OCI-LY7 (cell line): Measurements from ENCODE around the gene MLN. TPM values are rescaled to one million over a fixed set of nuclear protein-coding genes. Genes with fewer than 3 reads are reported as not detected.

Source experiments
- BruUV-seq: library from RNA; stranded (reverse); fragments of 400-500 nt; replicated peaks from 2 replicates; lab custom pipeline; 2021; lab: Mats Ljungman, UMichigan
- CTCF ChIA-PET: fragments of 300-600 bp; sonication (Branson Sonifier 250); formaldehyde crosslinking; loops from one replicate; lab custom pipeline; 2022; ENCODE audit warnings: antibody characterized with exemption; ENCODE audit not compliant: unreplicated experiment; lab: Charles Lee
- POLR2A ChIA-PET: fragments of 300-600 bp; sonication (Branson Sonifier 250); formaldehyde crosslinking; loops from one replicate; lab custom pipeline; 2022; ENCODE audit warnings: antibody characterized with exemption; lab: Charles Lee
- DNase-seq: peaks from one replicate; pipeline ENCODE4 v3.0.0-alpha.2; 2015; ENCODE audit warnings: low spot score
- H2AFZ ChIP-seq: fragments of 200-600 bp; sonication (generic), shearing (Covaris generic); 2 replicates; pipeline ENCODE4 v1.6.1; 2014; ENCODE audit warnings: mild to moderate bottlenecking, antibody characterized with exemption, low read length, moderate library complexity
- H3K27ac ChIP-seq: fragments of 200-600 bp; sonication (generic); 2 replicates; pipeline ENCODE4 v1.5.1; 2014; ENCODE audit warnings: mixed run types, low read depth, mild to moderate bottlenecking, moderate library complexity, low read length, inconsistent platforms; ENCODE audit not compliant: poor library complexity, severe bottlenecking
- H3K36me3 ChIP-seq: fragments of 200-600 bp; sonication (generic); 2 replicates; pipeline ENCODE4 v1.6.1; 2014; ENCODE audit warnings: mild to moderate bottlenecking, antibody characterized with exemption, low read length, moderate library complexity, mixed read lengths; ENCODE audit not compliant: insufficient read depth
- H3K4me1 ChIP-seq: fragments of 200-600 bp; sonication (generic); 2 replicates; pipeline ENCODE4 v1.5.1; 2014; ENCODE audit warnings: mild to moderate bottlenecking, low read length; ENCODE audit not compliant: insufficient read depth, poor library complexity, severe bottlenecking
- H3K4me2 ChIP-seq: fragments of 200-600 bp; sonication (generic); 2 replicates; pipeline ENCODE4 v1.6.1; 2014; ENCODE audit warnings: mild to moderate bottlenecking, low read length
- H3K4me3 ChIP-seq: fragments of 200-600 bp; sonication (generic); 2 replicates; pipeline ENCODE4 v1.5.1; 2014; ENCODE audit warnings: mild to moderate bottlenecking, low read depth, low read length; ENCODE audit not compliant: poor library complexity, severe bottlenecking
- H3K79me2 ChIP-seq: fragments of 200-600 bp; sonication (generic); 2 replicates; pipeline ENCODE4 v1.6.1; 2016; ENCODE audit warnings: low read depth, mild to moderate bottlenecking, low read length, moderate library complexity, mixed read lengths; ENCODE audit not compliant: insufficient read depth
- H3K9me2 ChIP-seq: fragments of 200-600 bp; sonication (generic); 2 replicates; pipeline ENCODE4 v1.6.1; 2016; ENCODE audit warnings: mild to moderate bottlenecking, low read length, mixed read lengths; ENCODE audit not compliant: insufficient read depth
- H3K9me3 ChIP-seq: fragments of 200-600 bp; sonication (generic); 2 replicates; pipeline ENCODE4 v1.6.1; 2014; ENCODE audit warnings: mild to moderate bottlenecking, mixed run types, low read length, mixed read lengths
- H4K20me1 ChIP-seq: fragments of 200-600 bp; sonication (generic); 2 replicates; pipeline ENCODE4 v1.6.1; 2014; ENCODE audit warnings: mild to moderate bottlenecking, antibody characterized with exemption, low read length, moderate library complexity, mixed read lengths; ENCODE audit not compliant: insufficient read depth
- CTCF ChIP-seq: fragments of 200-600 bp; sonication (generic); conservative IDR thresholded peaks from 2 replicates; pipeline ENCODE4 v1.5.1; 2014; ENCODE audit warnings: mild to moderate bottlenecking, antibody characterized with exemption, low read length, moderate library complexity, mixed read lengths
- EZH2phosphoT487 ChIP-seq: fragments of 200-600 bp; sonication (generic); IDR thresholded peaks from 2 replicates; pipeline ENCODE4 v1.6.1; 2018; ENCODE audit warnings: low read depth, borderline replicate concordance, mild to moderate bottlenecking, mixed run types, antibody characterized with exemption, low read length, moderate library complexity, mixed read lengths
- intact Hi-C: fragments of 100-400 bp; cut with micrococcal nuclease; formaldehyde crosslinking; loops from one replicate; pipeline ENCODE4 v1.10.0; 2022; ENCODE audit not compliant: unreplicated experiment
- total RNA-seq, 2 experiments: library from RNA; depleted of rRNA in 1 of 2; stranded (reverse); fragments of >200 nt in 1 of 2; shearing (Covaris generic) in 1 of 2; gene quantifications; 2 replicates each; pipeline ENCODE4 v1.2.3, GENCODE V29; 2014 to 2022

MLN gene
- total RNA-seq, 2 experiments from 2014 or later, result not detected

- H3K4me3 ChIP-seq, result no peak overlapping the region
- H4K20me1 ChIP-seq, result no peaks in the 10 kb centered on the region
- H3K9me2 ChIP-seq, result no peaks in the 10 kb centered on the region
- no TSS peak for BruUV-seq
- H3K4me2 ChIP-seq, result no peak overlapping the region
- H2AFZ ChIP-seq, result no peak overlapping the region
- no peak for DNase-seq
- H3K27ac ChIP-seq, result no peak overlapping the region
- no peaks in the 10 kb centered on the region for H3K36me3 ChIP-seq
- no peak for TF ChIP-seq EZH2phosphoT487
- H3K4me1 ChIP-seq, result no peaks in the 10 kb centered on the region
- intact Hi-C loops, result loop anchor here (2.0 kb wide), 1 partner anchor 71 kb away; no protein-coding TSS in a partner anchor
- POLR2A ChIA-PET, result no interaction called here
- no peaks in the 10 kb centered on the region for H3K9me3 ChIP-seq
- CTCF ChIA-PET, result no interaction called here
- no peaks in the 10 kb centered on the region for H3K79me2 ChIP-seq
These were observed 9.6 kb upstream of the MLN start for GRCh38 chr6:33813246-33813904.

- H3K27ac ChIP-seq, result no peak overlapping the region
- H3K36me3 ChIP-seq, result no peaks in the 10 kb centered on the region
- CTCF ChIA-PET, result interaction anchor here (0.6 kb wide), 1 partner anchor 258 kb away, joined by 3 read pairs; no protein-coding TSS in a partner anchor
- H4K20me1 ChIP-seq, result no peaks in the 10 kb centered on the region
- H3K4me2 ChIP-seq, result no peak overlapping the region
- H3K4me3 ChIP-seq, result no peak overlapping the region
- POLR2A ChIA-PET, result interaction anchor here (0.6 kb wide), 1 partner anchor 225 kb away, joined by 4 read pairs; no protein-coding TSS in a partner anchor
- no peaks in the 10 kb centered on the region for H3K9me2 ChIP-seq
- BruUV-seq, result no TSS peak
- no peaks in the 10 kb centered on the region for H3K4me1 ChIP-seq
- no peaks in the 10 kb centered on the region for H3K79me2 ChIP-seq
- peak; percentile 39 for DNase-seq
- no peak overlapping the region for H2AFZ ChIP-seq
- TF ChIP-seq EZH2phosphoT487 (no peak), CTCF (no peak)
- no peaks in the 10 kb centered on the region for H3K9me3 ChIP-seq
- intact Hi-C loops, result loop anchor here (2.0 kb wide), 1 partner anchor 70 kb away; no protein-coding TSS in a partner anchor
These were observed 8.9 kb upstream of the MLN start for GRCh38 chr6:33812669-33813068.

- intact Hi-C loops, result no loop called here
- Histone ChIP-seq H3K4me1 (no peaks in the 10 kb centered on the region), H4K20me1 (no peaks in the 10 kb centered on the region), H3K79me2 (no peaks in the 10 kb centered on the region), H2AFZ (no peak overlapping the region), H3K4me3 (no peak overlapping the region), H3K36me3 (no peaks in the 10 kb centered on the region), H3K4me2 (no peak overlapping the region), H3K9me3 (no peaks in the 10 kb centered on the region), H3K27ac (no peak overlapping the region), H3K9me2 (no peaks in the 10 kb centered on the region)
- ChIA-PET CTCF (no interaction called here), POLR2A (no interaction called here)
- no peak for DNase-seq
- TF ChIP-seq EZH2phosphoT487 (no peak), CTCF (no peak)
- no TSS peak for BruUV-seq
These were observed 5.8 kb upstream of the MLN start for GRCh38 chr6:33809594-33809993.
